Brain pericyte (primary cell): Measurements from ENCODE around the gene RAP1GAP.
"Not testable (repeated sequence)": the region's sequence is repeated elsewhere in the genome, so short reads cannot be mapped to it uniquely, and the experiment has no call there.

Experiments
- DNase-seq: peaks from one replicate; pipeline ENCODE4 v3.0.0-alpha.2; 2012; ENCODE audit warnings: low read depth, low spot score

RAP1GAP gene

GRCh38 chr1:21570885-21571284 is 98.3 kb downstream of the RAP1GAP start:
- no peak for DNase-seq

DNA sequence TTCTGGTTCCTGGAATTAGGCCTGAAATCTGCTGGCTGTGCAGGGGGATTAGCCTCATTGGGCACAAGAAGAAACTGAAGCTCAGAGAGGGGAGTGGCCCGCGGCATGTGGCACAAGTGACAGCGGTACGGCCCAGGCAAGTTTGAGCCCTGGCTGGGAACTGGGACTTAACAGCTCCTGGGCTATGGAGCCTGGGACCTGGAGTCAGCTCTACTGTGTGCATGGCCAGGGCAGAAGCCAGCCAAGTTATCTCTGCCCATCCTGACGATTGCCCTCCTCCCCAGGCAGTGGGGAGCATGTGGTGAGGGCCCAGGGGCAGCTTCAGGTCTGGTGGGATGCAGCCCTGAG is 98.7 kb downstream of the RAP1GAP start:
- DNase-seq = no peak

- DNase-seq = no peak
Measured at GRCh38 chr1:21569820-21570527, 99.2 kb downstream of the RAP1GAP start.

GRCh38 chr1:21568809-21569385 is 100.3 kb downstream of the RAP1GAP start:
- DNase-seq = no peak

GRCh38 chr1:21568006-21568746 is 101.0 kb downstream of the RAP1GAP start:
- no peak for DNase-seq

GRCh38 chr1:21567241-21568005 is 101.7 kb downstream of the RAP1GAP start:
- DNase-seq = peak; percentile 89

- not testable (repeated sequence) for DNase-seq
Measured at GRCh38 chr1:21566361-21566760, 102.8 kb downstream of the RAP1GAP start.

DNA sequence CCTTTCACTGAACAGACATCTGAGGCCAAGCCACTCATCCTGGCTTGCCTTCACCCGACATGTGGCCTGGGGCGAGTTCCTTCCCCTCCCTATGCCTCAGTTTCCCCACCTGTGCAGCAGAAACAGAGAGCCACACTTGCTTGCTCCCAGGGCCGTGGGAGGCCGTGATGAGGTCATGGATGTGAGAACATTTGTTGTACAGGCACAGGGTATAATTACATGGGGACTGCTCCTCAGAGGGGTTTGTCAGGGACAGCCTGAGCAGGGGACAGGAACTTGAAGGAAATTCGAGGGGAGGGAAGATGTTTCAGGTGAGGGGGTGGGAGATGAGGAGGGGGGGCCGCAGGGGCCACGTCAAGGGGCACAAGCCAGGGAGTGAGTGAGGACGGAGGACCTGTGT is 103.9 kb downstream of the RAP1GAP start:
- DNase-seq = no peak

DNA sequence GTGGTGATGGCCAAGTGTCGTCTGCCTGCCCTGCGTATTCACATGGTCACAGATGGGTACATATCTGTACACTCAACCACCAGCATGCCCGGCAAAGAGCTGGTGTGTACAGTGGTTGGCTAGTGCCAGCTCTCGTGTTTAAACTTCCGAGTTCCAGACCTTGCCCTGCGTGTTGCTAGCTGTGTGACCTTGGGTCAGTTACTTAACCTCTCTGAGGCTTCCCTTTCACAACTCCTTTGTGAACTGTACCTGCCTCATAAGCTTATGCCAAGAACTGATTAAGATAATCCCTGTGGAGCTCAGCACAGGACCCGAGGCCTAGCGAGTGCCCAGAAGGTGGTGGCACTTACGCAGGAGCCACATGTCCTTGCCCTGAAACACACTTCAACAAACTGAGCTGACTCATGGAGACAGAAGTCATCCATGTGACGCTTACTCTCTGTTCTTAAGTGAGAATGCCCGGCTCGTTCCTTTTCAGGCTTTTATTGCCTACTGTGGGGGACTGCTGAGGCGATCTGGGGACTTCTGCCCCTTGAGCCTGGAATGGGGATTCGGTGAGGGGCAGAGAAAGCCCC is 104.5 kb downstream of the RAP1GAP start:
- no peak for DNase-seq

- no peak for DNase-seq
Measured at GRCh38 chr1:21563971-21564370, 105.2 kb downstream of the RAP1GAP start.

- no peak for DNase-seq
Measured at GRCh38 chr1:21562896-21563295, 106.3 kb downstream of the RAP1GAP start.

DNA sequence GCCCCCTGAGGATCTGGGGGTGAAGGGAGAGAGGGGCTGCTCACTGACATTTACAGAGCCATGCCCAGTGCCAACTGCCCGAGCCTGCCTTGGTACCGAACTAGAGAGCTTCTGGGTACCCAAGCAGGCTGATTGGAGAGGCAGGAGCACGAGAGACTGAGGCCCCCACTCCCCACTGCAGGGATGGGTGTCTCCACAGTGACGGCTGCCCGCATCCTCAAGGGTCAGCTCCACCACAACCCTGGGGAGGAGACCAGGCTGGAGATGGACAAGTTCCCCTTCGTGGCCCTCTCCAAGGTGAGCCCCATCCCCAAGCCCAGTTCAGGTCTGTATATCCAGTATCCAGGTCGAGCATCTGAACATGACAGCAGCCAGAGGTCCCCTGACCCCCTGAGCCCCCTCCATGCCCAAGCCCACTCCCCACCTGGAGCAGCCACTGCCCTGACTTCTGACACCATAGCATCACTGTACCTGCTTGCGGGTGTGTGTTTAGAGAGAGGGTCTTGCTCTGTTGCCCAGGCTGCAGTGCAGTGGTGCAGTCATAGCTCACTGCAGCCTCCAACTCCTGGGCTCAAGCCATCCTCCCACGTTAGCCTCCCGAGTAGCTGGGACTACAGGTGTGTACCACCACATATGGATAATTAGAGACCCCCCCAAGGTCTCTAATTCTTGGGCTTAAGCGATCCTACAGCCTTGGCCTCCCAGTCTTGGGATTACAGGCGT is 108.1 kb downstream of the RAP1GAP start:
- DNase-seq = no peak

DNA sequence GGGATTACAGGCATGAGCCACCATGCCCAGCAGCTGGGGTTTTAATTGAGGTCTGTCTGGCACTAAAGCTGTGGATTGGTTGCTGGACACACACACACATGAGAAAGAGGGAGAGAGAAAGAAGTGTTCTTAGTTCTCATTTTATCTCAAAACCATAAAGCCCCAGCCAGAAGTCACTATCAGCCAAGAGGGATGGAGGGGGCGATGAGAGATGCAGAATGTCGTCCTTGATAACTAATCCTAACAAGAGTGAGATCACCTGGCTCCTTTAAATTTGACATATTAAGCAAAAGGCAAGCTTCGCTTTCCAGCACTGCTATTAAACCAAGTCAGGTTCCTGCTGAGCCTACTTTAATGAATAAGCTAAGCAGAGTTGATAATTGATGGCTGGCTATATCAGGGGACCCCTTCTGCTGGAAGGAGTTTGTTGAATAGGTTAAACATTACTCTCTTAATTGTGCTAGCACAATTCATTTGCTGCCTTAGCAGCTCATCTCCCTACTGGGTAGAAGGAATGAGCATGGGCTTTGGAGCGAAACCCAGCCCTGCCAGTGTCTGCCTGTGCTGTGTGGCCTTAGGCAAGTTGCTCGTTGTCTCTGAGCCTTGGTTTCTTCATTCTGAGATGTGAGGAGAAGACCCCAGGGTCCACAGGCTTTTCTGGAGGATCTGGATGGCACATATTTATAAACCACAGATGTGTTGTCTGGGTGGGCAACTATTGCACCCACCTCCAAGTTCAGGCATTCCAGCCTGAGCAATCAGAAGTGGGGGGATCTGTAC is 109.2 kb downstream of the RAP1GAP start:
- DNase-seq = no peak

- DNase-seq = no peak
Measured at GRCh38 chr1:21553116-21553926, 115.8 kb downstream of the RAP1GAP start.

DNA sequence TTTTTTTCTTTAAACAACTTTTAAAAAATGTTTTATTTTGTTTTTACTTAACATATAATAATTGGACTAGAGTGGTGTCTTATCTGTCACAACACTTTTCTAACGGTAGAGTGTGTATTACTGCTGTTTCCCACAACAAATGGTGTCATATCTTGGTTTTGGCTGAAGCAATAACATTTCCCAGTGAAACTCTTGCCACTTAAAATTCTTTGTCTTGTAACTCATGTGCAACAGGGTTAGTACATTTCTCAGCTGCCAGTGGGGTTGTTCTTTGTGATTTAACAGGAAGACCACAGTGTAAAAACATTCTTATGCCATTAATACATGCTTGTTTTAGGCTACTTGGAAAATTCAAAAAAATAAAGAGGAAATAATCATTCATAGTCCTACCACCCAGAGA is 116.4 kb downstream of the RAP1GAP start:
- DNase-seq = no peak

- DNase-seq = no peak
Measured at GRCh38 chr1:21550866-21551475, 118.2 kb downstream of the RAP1GAP start.

GRCh38 chr1:21550097-21550496 is 119.1 kb downstream of the RAP1GAP start:
- DNase-seq = no peak

GRCh38 chr1:21547876-21548275 is 121.3 kb downstream of the RAP1GAP start:
- no peak for DNase-seq
